Measurements from ENCODE around the gene TMEM125.

DNA sequence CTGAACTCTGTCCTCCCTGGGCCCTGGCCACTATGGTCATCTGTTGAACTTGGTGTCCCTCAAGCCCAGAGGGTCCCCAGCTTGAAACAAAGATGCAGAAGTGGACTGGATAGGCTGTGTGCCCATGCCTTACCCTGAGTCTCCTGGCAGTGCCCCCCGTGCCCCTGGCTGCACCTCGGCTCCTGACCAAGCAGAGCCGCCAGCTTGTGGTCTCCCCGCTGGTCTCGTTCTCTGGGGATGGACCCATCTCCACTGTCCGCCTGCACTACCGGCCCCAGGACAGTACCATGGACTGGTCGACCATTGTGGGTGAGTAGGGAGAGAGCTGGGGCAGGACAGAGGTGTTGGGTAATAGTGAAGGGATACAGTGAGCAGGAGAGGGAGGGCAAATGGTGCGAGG, 41.7 kb downstream of the TMEM125 start:
- TF ChIP-seq CTCF (IDR thresholded peaks at IDR 0.05; ENCODE audit: poor library complexity): no peak
- no peak for TF ChIP-seq EZH2 (IDR thresholded peaks at IDR 0.05; ENCODE audit: borderline replicate concordance)
- TF ChIP-seq EZH2phosphoT487 (IDR thresholded peaks at IDR 0.05; ENCODE audit: low read depth, severe bottlenecking, unreplicated experiment): no peak

Measured in hepatocyte (in vitro differentiated cells).